Spinal cord (tissue), 10 donors: ENCODE results near the gene POU2F2. TPM values are rescaled to one million over a fixed set of nuclear protein-coding genes. Genes with fewer than 3 reads are reported as not detected.
A peak's percentile ranks its signal among the peaks of the same experiment; 100 is the strongest.

ENCODE experiments used
- DNase-seq, 6 donors: peaks; one replicate each; pipeline versions ENCODE4 v3.0.0 to v3.0.0-alpha.2; 2013 to 2015; ENCODE audit warnings: low spot score in 6 of 6, low read depth in 4 of 6
- H3K27ac ChIP-seq: one replicate; pipeline ENCODE4 v1.5.1; 2013; ENCODE audit warnings: low read depth, low read length, control low read depth
- H3K27me3 ChIP-seq: one replicate; pipeline ENCODE4 v1.6.1; 2013; ENCODE audit warnings: low read length; ENCODE audit not compliant: control insufficient read depth, insufficient read depth
- H3K36me3 ChIP-seq: one replicate; pipeline ENCODE4 v1.6.1; 2013; ENCODE audit warnings: low read length; ENCODE audit not compliant: control insufficient read depth, insufficient read depth
- H3K4me1 ChIP-seq: one replicate; pipeline ENCODE4 v1.6.1; 2013; ENCODE audit warnings: low read length; ENCODE audit not compliant: control insufficient read depth, insufficient read depth
- H3K4me3 ChIP-seq: one replicate; pipeline ENCODE4 v1.5.1; 2013; ENCODE audit warnings: low read depth, low read length, control low read depth
- H3K9me3 ChIP-seq: one replicate; pipeline ENCODE4 v1.6.1; 2013; ENCODE audit warnings: low read length; ENCODE audit not compliant: control insufficient read depth, insufficient read depth
- WGBS: methylation state at CpG from one replicate; pipeline ENCODE4 v1.1.5; 2013; ENCODE audit warnings: missing lambda C conversion rate; ENCODE audit not compliant: insufficient coverage; 5-methylcytosine and 5-hydroxymethylcytosine counted together
- polyA plus RNA-seq, 2 donors: library from polyadenylated mRNA; unstranded; fragments of 120-200 nt; gene quantifications; one replicate each; pipeline ENCODE4 v1.2.1, GENCODE V29; 2013; ENCODE audit not compliant: insufficient read length in 2 of 2
- total RNA-seq, 2 donors: library from RNA; depleted of rRNA in 1 of 2; stranded (reverse); fragments of 120-200 nt in 1 of 2; fragments of >200 nt in 1 of 2; gene quantifications; one replicate each; pipeline versions ENCODE4 v1.2.3 to v1.2.4, GENCODE V29; 2013 to 2014
- donor health status: healthy.

POU2F2 gene
- total and polyA plus RNA-seq, 4 donors: 1.2 to 20.6 (median 10.4) TPM

GRCh38 chr19:42078538-42079275 is 53.5 kb downstream of the POU2F2 start:
- peaks cover 49% of the 10 kb centered on the region for H3K36me3 ChIP-seq
- WGBS: 92% methylated on average over 14 of the region's 15 CpGs

GRCh38 chr19:42078058-42078457 is 54.2 kb downstream of the POU2F2 start:
- H3K4me3 ChIP-seq: no peak overlapping the region
- DNase-seq: no peak
- WGBS: 89% methylated on average over 1 of the region's 1 CpG
- H3K27ac ChIP-seq: no peak overlapping the region
- H3K36me3 ChIP-seq: peaks cover 45% of the 10 kb centered on the region
- H3K4me1 ChIP-seq: peaks cover 14% of the 10 kb centered on the region
- no peaks in the 10 kb centered on the region for H3K27me3 ChIP-seq
- no peaks in the 10 kb centered on the region for H3K9me3 ChIP-seq

More at GRCh38 chr19:42078538-42079275, 53.5 kb downstream of the POU2F2 start:
- Histone ChIP-seq H3K4me3 (no peak overlapping the region), H3K27ac (no peak overlapping the region), H3K9me3 (no peaks in the 10 kb centered on the region), H3K4me1 (peaks cover 14% of the 10 kb centered on the region), H3K27me3 (no peaks in the 10 kb centered on the region)
- DNase-seq: no peak

GRCh38 chr19:42076380-42076944 is 55.8 kb downstream of the POU2F2 start:
- no peak overlapping the region for H3K27ac ChIP-seq
- DNase-seq: no peak
- peaks cover 15% of the 10 kb centered on the region for H3K4me1 ChIP-seq
- no peaks in the 10 kb centered on the region for H3K9me3 ChIP-seq
- no peaks in the 10 kb centered on the region for H3K27me3 ChIP-seq
- H3K4me3 ChIP-seq: peak overlapping the region; percentile 88
- WGBS: under 1% methylated on average over 33 of the region's 33 CpGs
- peaks cover 37% of the 10 kb centered on the region for H3K36me3 ChIP-seq

DNA sequence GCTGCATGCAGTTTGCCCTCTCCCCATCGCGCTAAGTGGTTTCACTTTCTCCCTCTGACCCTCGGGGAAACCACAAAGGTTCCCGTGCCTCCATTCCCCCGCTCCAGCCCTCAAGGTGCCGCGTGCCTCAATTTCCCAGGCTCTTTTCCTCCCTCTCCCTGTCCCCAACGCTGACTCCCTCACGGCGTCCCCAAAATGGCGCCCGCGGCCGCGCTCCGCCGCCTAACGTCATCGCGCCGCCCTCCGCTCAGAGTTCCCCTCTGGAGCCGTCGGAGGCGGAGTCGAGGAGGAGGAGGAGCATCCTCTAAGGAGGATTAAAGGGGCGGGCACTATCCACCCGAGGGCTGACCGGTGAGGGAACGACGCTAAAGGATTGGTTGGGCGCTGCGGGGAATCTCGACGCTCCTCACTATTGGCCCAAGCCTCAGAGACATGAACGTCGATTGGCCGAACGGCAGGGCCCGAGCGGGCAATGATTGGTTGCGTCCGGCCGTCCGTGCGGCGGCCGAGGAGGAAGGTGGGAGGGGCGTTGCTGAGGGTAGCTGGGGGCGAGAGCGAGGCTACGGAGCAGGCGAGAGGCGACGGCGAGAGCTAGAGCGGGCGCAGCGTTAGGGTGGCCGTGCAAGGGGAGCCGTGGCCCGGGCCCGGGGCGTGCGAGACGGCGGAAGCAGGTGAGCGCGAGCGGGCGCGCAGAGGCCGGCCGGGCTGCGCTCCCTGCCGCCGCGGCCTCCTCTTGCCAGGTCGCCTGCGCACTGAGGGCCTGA is 56.4 kb downstream of the POU2F2 start, which contains the start of gene ZNF574:
Gene ZNF574 (plus strand): TSS at position 551 of the 764 bp plus-strand sequence. CDS start 2,441 bp downstream, outside the sequence.
- DNase-seq: peak; percentile 94 to 100 (median 99)
- peak within 1 kb of the TSS; percentile 88 for H3K4me3 ChIP-seq
- H3K27me3 ChIP-seq: no peaks in the 10 kb centered on the region
- H3K4me1 ChIP-seq: peaks cover 21% of the 10 kb centered on the region
- under 1% methylated on average over 80 of the region's 80 CpGs for WGBS
- H3K9me3 ChIP-seq: no peaks in the 10 kb centered on the region
- H3K27ac ChIP-seq: peak within 1 kb of the TSS; percentile 98
- H3K36me3 ChIP-seq: peaks cover 30% of the 10 kb centered on the region

DNA sequence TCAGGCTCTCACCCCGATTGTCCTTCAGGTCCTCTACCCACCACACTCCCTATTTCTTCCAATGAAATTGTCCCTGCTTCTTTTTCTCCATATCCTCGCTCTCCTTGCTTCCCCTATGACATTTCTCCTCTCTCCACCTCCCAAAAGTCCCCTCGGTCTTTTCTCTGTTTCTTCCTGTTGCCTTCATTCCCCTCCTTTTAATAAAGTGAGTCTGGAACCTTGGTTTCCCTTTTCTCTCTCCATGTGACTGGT is 57.0 kb downstream of the POU2F2 start:
- Histone ChIP-seq H3K4me3 (peak overlapping the region; percentile 88), H3K27me3 (no peaks in the 10 kb centered on the region), H3K9me3 (no peaks in the 10 kb centered on the region), H3K36me3 (peaks cover 25% of the 10 kb centered on the region), H3K27ac (peak overlapping the region; percentile 98), H3K4me1 (peaks cover 26% of the 10 kb centered on the region)
- DNase-seq: no peak
- WGBS: 12% methylated on average over 3 of the region's 3 CpGs

GRCh38 chr19:42074513-42075363 is 57.5 kb downstream of the POU2F2 start:
- 69% methylated on average over 22 of the region's 27 CpGs for WGBS
- peak in 1 of 6 donors; percentile 4 for DNase-seq
- Histone ChIP-seq H3K4me3 (peak overlapping the region; percentile 88), H3K27ac (peak overlapping the region; percentile 98), H3K27me3 (no peaks in the 10 kb centered on the region), H3K4me1 (peaks cover 30% of the 10 kb centered on the region), H3K9me3 (no peaks in the 10 kb centered on the region), H3K36me3 (peaks cover 20% of the 10 kb centered on the region)

DNA sequence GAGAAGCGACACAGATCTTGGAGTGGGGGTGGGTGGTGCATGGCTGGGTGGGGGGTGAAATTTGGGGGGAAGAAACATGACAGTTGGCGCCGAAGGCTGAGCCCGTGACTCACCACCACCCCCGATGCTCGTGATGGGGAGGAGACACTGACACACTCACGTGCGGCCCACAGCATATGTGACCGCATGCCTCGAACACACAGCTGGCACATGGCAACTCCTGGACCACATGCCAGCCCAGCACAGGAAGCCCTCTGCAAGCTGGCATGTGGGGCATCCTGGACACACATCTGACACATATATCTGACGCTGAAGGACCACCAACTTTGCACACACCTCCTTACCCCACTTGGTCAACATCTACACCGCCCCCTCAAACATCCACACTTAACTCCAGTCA is 61.0 kb downstream of the POU2F2 start:
- H3K27ac ChIP-seq: no peak overlapping the region
- 93% methylated on average over 11 of the region's 12 CpGs for WGBS

GRCh38 chr19:42069619-42070351 is 62.5 kb downstream of the POU2F2 start, which contains the start of gene GRIK5:
Gene GRIK5, minus strand, starts transcription at chr19:42070206. Its CDS starts 4,436 bp downstream, at chr19:42065770.
- peak within 1 kb of the TSS; percentile 56 for H3K4me3 ChIP-seq
- H3K36me3 ChIP-seq: peaks cover 25% of the 10 kb centered on the region
- under 1% methylated on average over 22 of the region's 29 CpGs for WGBS
- peak in 4 of 6 donors; percentile 41 to 94 (median 68) for DNase-seq
- peaks cover 58% of the 10 kb centered on the region for H3K4me1 ChIP-seq
- H3K9me3 ChIP-seq: no peaks in the 10 kb centered on the region
- H3K27ac ChIP-seq: peak within 1 kb of the TSS; percentile 67
- H3K27me3 ChIP-seq: no peaks in the 10 kb centered on the region

More for the DNA sequence above, 61.0 kb downstream of the POU2F2 start:
- Histone ChIP-seq H3K27me3 (no peaks in the 10 kb centered on the region), H3K4me3 (no peak overlapping the region), H3K36me3 (peaks cover 12% of the 10 kb centered on the region), H3K4me1 (peaks cover 60% of the 10 kb centered on the region), H3K9me3 (no peaks in the 10 kb centered on the region)
- no peak for DNase-seq
